HG02840 (cell line): ENCODE results near the gene IRF2BPL.
A peak's percentile ranks its signal among the peaks of the same experiment; 100 is the strongest.
"Not testable (repeated sequence)": the region's sequence is repeated elsewhere in the genome, so short reads cannot be mapped to it uniquely, and the experiment has no call there.

Experiments used
- ATAC-seq: cut with Tn5 transposase; IDR thresholded peaks from one replicate; pipeline ENCODE4 v1.9.1; 2021; ENCODE audit warnings: mild to moderate bottlenecking, moderate library complexity, moderate number of reproducible peaks; ENCODE audit not compliant: unreplicated experiment, low FRiP score

Gene IRF2BPL

GRCh38 chr14:77036484-77037214 is 8.1 kb upstream of the IRF2BPL start:
- ATAC-seq = no peak

GRCh38 chr14:77035267-77035666 is 6.8 kb upstream of the IRF2BPL start:
- no peak for ATAC-seq

DNA sequence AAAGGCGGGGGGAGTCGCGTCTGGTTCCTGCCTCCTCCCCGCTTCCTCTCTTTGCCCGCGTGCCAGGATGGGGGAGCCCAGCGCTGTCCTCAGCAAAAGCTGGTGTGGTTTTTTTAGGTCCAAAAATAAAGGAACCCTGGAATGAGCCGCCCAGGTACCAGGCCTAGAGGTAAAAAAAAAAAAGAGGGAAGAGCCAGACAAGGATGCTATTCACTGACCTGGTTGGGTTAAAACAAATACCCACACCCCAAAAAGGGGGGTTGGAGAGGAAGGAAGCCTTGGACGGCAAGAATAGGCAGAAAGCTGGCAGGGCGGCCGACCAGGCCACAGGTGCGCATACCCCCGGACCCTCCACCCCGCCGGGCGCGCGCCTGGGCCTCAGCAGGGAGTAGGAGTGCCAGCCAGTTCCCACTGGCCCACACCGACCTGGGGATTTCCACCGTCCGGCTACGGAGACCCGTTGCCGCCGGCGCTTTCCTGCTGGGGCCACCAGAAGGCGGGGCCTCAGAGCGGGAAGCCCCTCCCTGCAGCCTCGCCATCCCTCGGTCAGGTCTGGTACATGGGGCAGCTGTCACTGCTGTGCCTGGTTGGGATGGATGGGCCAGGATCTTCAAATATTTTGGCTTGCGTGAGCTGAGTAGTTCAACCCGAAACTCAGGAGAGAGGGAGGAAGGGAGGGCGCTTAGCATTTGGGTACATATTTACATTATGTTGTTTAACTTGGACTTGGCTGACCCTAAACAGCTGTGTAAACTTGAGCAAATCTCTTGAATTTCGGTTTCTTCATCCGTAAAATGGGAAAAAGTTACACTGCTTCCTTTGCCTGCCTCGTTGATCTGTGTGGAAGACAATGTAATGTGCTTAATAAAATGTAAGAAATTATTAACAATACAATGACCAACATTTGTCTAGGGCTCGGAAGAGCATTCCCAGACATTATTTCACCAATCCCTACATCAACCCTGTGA is 5.4 kb upstream of the IRF2BPL start:
- peak; percentile 51 for ATAC-seq

DNA sequence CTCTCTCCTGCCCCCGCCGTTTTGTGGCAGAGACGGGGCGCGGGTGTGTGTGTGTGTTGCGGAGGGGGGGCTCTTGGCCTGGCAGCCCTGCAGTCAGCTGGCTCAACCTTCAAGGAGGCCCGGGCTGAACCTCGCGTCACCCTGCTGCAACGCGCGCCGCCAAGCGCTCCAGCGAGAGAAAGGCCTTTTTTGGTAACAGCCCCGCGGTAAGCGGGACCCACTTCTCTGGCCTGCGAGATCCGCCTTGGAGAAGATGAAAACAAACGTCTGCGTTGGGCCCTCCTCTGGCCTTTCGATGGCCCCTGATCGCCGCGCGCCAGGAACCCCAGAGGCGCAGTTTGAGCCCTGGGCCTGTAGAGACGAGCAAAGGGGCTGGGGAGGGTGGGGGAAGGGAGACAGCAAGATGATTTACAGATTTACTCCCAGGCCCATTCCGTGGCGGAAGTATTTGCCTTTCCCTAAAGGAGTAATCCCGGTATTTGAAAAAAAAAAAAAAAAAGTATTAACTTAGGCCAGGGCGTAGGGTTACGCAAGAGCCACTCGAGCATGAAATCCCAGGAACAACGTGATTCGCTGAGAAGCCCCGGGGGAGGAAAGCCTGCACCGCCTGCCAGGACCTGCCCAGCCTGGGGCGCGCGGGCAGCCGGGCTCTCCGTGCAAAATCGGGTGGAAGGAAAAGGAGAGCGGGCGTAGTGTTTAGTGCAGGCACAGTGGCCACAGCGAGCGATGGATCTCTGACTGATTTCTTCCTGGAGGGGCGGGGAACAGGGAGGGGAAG is 4.5 kb upstream of the IRF2BPL start:
- no peak for ATAC-seq

DNA sequence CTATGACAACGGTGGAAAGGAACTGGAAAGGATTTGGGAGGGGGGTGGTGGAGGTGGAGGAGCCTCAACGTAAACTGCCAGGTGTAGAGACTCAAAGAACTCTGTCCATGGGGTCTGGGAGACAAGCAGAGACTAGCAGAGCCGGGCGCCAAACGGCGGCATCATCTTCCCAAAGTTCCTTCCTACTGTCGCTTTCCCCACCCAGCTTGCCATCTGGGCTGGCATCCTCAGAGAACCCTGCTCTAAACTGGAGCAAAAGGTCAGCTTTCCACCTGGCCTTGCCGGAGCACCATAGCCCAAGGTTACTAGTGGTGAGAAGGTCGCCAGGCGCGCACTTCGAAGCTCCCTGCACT is 4.0 kb upstream of the IRF2BPL start:
- ATAC-seq = no peak

- ATAC-seq = no peak
These were observed 3.4 kb upstream of the IRF2BPL start for GRCh38 chr14:77031759-77032490.

DNA sequence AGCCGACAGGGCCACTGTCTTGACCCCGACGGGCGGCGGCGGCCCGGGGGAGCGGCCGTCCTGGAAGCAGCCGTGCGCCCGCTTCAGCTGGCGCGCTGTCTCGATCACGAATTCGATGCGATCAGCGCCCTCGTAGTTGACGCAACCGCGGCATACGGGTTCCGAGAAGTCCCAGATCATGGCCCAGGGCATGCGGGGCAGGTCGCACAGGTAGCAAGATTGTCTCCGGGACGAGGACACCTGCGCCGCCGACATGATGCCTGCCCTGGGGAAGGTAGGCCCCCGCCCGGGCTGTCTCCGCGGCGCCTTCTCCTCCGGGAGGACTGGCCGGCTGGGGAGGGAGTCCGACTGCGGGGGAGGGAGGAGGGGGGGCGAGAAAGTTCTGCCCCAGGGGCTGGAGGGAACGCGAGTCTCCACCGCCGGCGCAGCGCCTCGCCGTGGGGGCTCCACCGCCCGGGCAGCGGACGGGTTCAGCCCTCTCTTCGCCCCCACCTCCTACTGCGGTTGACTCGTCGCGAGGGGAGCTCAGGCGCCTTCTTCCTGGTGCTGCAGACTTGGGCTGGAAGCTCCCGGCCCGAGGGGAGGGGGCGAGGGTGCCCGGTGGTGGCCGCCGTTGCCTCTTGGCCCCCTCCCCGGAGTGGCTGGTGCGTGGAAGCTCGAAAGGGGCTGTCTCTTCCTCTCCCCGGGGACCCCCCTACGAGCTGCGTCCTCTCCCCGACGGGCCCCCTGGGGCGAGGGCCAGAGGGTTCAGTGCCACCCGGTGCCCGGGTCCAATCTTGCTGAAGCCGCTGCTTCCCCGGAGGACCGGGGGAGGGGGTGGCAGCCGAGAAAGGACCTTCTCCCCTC is 747 bp downstream of the IRF2BPL start:
- peak; percentile 33 for ATAC-seq

DNA sequence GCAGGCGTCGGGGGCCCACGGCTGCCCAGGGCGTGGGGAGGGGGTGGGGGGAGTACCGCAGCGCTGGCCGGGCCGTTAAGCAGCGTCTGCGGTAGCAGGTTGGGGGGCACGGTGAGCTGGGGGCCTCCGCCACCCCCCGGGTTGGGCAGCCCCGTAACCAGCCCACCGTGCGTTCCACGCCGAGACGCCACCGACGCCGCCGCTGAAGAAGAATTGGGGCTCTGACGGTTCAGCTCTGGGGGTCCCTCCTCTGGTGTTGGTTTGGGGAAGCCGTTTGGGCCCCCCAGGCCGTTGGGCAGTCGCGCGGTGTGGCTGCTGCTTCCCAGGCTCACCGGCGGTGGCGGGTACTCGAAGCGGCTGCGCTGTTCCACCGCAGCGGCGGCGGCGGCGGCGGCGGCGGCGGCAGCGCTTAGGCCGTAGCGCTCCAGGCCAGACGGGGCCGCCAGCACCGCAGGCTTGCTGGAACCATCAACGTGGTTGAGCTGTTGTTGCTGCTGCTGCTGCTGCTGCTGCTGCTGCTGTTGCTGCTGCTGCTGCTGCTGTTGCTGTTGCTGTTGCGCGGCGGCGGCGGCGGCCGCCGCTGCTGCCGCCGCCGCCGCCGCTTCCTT is 1.5 kb downstream of the IRF2BPL start:
- ATAC-seq = peak; percentile 11

DNA sequence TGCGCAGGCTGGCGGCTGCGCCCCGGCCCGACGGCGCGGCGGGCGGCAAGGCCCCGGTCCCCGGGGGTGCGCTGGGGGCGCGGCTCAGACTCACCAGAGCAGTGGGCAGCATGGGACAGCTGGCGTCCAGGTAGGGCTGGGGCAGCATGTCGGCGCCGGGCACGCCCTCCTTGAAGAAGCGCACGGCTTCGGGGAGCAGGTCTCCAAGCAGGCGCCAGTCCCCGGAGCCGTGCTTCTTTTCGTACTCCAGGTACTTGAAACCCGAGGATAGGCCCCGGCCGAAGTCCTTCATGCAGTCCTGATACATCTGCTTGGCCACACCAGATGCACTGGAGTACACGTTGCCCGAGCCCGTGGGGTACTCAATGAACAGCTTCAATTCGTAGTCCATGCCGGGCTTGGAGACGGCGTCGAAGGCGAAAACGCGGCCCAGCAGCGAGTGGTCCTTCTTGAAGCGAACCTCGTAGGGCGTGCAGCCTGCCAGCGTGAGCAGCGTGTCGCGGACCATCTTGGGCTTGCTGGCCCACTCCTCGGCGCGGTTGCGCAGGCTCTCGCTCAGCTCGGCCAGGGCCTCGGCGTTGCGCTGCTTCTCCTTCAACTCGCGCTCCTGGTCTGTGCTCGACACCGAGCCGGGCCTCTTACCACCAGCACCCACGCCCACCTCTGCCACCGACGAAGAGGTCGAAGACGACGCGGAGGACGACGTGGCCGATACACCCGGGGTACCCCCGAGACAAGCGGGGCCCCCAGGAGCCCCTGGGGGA is 2.2 kb downstream of the IRF2BPL start:
- ATAC-seq = no peak

DNA sequence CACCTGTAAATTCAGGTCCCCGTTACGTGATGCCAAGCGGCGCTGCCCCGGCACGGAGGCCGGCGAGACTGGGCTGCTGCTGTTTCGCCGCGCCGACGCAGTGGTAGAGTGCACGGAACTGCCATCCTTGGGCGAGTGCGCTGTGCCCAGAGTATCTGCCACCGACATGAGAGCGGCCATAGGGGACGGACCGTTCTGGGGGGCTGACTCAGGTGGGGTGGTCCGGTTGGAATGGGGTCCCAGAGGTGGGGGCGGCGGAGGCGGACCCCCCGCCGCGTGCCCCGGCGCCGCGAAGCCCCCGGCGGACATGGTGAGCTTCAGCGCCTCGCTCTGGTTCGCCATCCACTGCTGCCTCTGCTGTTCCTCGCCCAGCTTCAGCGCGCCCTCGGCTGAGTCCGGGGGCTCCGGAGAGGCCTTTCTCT is 2.8 kb downstream of the IRF2BPL start:
- ATAC-seq = no peak

DNA sequence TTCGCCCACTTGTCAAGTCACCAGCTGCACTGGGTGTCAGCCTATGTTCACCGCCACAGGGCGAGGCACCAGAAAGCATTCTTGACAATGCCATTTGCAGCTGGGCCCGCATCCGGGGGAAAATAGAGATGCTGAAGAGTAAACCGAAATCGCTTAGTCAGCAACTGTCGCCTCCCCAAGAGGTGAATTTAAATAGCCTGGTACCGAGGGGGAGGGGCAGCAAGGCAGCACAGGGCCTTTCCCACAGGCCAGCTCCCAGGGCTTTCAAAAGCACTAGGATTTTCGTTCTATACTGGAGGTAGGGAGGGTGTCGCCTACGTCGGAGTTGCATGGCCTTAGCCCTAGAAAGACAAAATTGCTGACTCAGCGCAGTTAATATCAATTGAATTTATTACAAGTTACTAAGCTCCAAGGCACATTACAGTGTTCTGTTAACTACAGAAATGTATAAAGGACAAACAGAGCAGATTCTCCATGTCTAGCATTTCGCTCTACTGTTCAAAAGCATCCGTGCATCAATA is 4.3 kb downstream of the IRF2BPL start:
- no peak for ATAC-seq

- no peak for ATAC-seq
These were observed 5.2 kb downstream of the IRF2BPL start for GRCh38 chr14:77023001-77023996.

DNA sequence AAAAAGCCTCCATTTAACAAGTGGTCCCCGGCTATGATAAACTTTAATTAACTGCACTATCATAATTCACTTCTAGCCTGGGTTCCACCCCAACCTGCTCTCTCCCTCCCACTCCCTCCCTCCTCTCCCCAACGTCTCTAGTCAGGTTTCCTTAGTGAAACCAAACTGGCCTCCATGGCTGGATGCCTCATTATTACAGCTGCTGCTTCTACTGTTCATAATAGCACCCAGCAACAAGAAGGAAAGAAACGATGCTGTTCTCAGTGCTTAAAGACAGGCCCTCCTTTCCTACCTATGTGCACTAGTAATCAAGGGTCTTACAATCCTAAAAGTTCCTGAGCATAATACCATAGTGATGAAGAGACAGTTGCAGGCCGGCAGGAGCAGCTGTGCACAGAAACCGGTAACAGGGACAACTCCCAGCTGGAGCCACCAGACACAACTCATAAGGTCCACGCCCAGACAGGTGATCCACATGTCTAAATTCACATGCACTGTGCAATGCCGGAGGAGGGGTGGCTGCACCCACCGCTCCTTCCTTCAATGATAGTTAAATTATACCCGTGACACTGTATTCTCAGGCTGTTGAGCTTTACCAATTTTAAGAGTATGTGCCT is 6.2 kb downstream of the IRF2BPL start:
- ATAC-seq = no peak

DNA sequence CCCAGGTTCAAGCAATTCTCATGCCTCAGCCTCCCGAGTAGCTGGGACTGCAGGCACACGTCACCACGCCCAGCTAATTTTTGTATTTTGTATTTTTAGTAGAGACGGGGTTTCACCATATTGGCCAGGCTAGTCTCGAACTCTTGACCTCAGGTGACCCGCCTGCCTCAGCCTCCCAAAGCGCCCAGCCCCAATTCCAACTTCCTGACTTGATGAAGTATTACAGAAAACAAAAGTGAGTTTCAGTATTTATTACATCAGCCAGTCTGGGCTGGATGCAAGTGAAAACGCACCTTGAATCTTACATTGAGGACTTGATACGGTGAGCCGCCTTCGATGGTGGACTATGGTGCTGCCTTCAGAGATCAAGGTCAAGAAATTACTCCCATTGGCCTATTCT is 7.1 kb downstream of the IRF2BPL start:
- ATAC-seq = not testable (repeated sequence)

GRCh38 chr14:77018785-77019184 is 9.7 kb downstream of the IRF2BPL start:
- no peak for ATAC-seq

GRCh38 chr14:77017666-77018065 is 10.8 kb downstream of the IRF2BPL start:
- no peak for ATAC-seq
